Heart left ventricle (tissue), 13 donors: ENCODE data around the gene SF3B3.

Experiments
- CTCF ChIP-seq, 12 donors: fragments of 200-600 bp; sonication (generic) in 4 of 12; IDR thresholded peaks; one replicate each; pipeline versions ENCODE4 v1.5.0 to v1.8.0; 2018 to 2022; ENCODE audit warnings: antibody characterized with exemption in 12 of 12, mild to moderate bottlenecking in 5 of 12
- POLR2A ChIP-seq, 2 donors: fragments of 450-650 bp; IDR thresholded peaks; one replicate each; pipeline ENCODE4 v1.6.1; 2017; ENCODE audit warnings: antibody characterized with exemption in 2 of 2, mild to moderate bottlenecking in 2 of 2, moderate library complexity in 2 of 2
- donor health status: ischemic (EF 13 %, LVEDD 7.1; RV severe dilation, severe dysfunction).
- donor health status: DM: no; HTN: yes; CAD: no.
- donor health status: DM: no; HTN: no; CAD: no.
- donor health status: ischemic (EF 25% LVEDD 6.9; RV normal size, moderate dysfunction).
- donor health status: ischemic (EF 25% LVEDD 5.7; RV mildly dilated, moderate dysfunction).
- donor health status: ischemic (EF 35%, LVEDD 5.7; RV mildly dilated, moderate dysfunction).
- donor health status: nonischemic (EF 11% LVEDD 7.7; RV severe dilation, severe dysfunction).
- donor health status: DM: yes; HTN: yes; CAD: no.
- donor health status: PGD.
- donor health status: ischemic (EF 29% LVEDD 5.4; RV normal size, mild dysfunction).
- donor health status: nonischemic (EF 23%, LVEDD 6.1; RV moderate dilation, normal function).

- TF ChIP-seq POLR2A (IDR thresholded peaks at IDR 0.05) (peak in 1 of 2 donors; percentile 25), CTCF (IDR thresholded peaks at IDR 0.05) (no peak)
These were observed at the start of gene SF3B3 for GRCh38 chr16:70523743-70524398.
